Stimulated activated CD8-positive, alpha-beta memory T cell treated with anti-CD3 and anti-CD28 coated beads, Interleukin-15, amount 100 ng/mL, for 48 hours (primary cell): ENCODE results near the gene ILKAP.

Experiments used
- DNase-seq, 2 donors: peaks; one replicate each; pipeline ENCODE4 v3.0.0-alpha.2; 2020; ENCODE audit warnings: low read depth in 2 of 2

ILKAP gene

DNA sequence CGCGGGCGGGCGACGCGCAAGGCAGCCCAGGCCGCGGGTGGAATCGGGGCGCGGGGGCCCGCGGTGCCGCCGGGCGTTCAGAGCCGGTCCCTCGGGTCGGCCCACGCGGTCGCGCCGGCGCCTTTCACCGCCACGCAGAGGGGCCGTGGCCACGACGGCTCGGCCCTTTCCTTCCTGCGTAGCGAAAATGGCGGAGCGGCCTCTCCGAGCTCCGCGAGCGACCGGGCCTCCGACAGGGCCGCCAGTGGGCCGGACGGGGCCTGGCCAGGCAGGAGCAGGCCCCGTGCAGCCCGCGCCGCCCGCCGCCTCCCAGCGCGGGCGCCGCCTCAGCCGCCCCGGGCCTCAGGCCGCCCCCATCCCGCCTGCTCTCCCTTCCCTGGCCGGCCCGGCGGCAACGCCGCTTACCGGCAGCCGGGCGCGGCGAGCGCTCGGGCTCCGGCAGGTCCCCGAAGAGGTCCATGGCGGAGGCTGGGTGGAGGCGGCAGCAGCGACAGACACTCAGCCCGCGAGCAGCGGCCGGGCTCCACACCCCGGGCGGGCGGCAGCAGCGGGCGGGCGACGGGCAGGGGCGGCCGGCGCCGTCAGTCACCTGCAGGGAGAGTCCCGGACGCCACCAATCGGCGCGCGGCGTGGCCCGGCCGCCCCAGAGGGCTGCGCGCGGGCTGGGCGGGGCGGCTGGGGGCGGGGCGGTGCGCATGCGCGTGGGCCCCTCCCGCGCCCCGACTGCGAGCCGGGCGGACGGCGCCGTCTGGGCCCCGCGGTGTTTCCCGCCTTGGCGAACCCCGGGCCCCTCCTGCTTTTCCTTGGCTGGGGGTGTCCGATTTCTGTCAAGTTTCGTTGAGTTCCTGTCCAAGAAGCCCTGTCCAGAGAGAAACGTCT lies at the start of gene ILKAP:
Gene ILKAP, minus strand, starts transcription at position 602 of the 879 bp plus-strand sequence. Its CDS starts 142 bp downstream, at position 460.
- DNase-seq: peak; percentile 85 to 86

DNA sequence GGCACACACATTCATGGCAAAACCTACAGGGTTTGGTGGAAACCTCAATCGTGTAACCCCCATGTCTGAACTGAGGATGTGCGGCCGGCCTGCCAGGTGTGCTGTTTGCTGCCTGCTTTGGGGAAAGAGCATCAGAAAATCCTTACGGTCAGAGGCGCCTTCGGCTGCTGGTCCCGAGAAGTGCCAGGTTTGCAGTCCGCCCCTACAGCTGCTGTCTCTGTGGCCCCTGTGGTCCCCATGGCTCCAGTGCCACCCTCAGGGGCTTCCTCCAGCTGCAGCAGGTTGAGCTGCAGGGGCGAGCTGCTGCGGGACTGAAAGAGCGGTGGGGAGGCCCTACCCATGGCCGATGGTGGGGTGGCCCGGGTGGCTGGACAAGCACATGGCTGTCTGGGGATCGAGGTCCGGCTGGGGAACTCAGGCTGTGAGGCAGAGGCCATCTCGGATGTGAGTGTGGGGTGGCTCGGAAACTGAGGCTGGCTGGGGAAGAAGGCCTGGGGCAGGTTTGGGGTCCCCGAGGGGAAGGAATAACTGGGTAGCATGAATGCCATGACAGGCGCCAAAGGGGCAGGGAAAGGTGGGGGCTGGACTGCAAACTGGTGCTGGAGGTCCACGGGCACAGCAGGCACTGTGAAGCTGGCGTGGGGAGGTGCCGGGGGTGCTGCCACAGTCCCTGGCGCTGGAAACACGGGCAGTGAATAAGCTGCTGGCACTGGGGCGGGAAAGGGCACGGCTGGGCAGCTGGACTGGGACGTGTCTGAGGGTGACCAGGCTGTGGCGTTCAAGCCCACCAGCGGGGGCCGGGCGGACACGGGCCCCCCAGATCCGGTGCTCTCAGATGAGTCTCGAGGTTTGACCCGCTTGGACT lies 49.5 kb upstream of the ILKAP start:
- no peak for DNase-seq

- no peak for DNase-seq
Measured at GRCh38 chr2:238251986-238252385, 48.5 kb upstream of the ILKAP start.

DNA sequence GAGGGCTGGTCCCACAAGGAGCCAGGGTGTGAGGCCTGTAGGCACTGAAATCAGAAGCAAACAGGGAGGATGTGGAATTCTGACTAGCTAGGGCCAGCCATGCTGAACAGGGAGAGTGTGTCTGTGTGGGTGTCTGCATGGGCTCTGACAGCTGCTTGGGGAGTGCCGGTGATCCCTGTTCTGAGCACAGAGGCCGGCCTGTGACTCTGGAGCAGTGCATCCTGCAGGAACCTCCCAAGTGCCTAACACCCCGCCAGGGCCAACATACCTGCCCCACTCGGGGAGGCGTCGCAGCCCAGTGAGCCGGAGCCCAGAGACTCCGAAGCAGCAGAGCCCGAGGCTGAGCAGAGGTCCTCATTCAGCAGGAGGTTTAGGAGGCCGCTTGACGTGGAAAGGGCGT lies 47.8 kb upstream of the ILKAP start:
- DNase-seq: no peak

DNA sequence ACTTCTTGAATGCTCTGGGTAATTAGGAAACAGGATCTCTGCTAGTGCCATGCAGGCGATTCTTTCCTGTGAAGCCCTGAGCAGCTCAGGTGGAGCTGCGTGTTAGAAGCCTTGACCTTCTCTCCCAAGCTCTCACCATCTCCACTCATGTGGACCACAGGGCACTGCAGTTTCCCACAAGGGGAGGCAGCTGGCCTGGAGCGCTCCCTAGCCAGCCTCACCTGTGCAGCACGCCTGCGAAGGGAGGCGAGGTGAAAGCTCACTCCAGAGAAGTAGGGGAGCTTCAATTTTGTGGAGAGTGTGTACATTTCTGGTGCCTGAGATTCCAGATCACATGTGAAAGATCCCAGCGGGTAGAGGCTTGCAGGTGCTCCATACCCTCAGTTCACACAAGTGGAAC lies 47.4 kb upstream of the ILKAP start:
- DNase-seq: no peak

DNA sequence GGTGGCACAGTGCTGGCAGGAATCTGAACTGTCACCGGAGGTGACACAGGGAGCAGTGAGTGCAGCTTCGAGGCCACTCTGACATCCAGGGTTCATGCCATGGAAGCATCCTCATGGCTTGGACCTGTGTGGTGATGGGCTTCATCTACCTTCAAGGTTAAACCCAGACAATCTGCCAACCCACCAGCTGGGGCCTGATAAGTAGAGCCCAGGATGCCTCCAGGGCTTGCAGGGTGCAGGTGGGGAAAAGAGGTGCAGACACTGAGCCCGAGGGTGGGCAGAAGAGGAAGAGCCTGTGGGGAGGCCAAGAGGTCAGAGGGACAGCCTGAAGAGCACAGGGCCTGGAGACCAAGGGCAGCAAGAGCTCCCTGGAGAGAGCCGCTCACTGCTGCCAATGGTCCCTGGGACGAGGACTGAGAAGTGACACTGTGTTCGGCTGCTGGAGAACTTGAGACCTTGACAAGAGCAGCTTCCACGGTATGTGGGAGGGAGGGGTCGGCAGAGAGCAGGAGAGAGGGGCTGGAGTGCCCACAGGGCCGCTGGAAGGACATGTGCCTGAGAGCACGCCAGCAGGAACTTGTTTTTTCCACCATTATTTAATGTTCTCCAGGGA lies 44.5 kb upstream of the ILKAP start:
- DNase-seq: no peak

DNA sequence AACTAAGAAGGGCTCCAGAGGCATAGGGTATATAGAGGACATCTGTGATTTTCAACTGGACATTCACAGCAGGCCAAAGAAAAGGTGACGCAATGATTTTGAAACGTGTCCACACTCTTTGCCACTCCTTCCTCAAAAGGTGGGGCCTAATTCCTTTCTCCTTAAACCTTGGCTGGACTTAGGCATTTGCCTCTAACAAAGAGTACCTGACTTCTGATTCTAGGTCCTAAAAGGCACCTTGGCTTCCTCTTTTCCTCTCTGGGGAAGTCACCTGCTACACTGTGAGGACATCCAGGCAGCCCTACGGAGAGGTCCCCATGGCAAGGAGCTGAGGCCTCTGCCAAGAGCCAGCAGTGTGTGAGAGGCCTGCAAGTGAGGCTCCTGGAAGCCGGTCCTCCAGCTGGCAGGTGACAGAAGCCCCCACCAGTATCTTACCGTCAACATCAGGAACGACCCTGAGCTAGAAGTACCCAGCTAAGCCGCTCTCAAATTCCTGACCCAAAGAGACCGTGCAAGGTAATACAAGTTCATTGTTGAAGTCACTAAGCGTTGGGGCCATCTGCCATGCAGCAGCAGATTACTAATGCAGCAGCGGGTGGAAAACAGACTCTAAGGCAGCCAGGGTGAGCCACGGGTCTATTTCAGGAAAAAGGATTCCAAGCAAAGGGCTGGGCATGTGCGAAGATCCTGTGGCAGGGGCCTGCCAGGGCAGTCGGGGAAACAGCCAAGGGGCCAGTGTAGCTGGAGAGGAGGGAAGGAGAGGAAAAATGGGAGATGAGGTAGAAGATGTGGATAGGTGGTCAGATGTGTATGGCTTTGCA lies 43.7 kb upstream of the ILKAP start:
- DNase-seq: no peak

DNA sequence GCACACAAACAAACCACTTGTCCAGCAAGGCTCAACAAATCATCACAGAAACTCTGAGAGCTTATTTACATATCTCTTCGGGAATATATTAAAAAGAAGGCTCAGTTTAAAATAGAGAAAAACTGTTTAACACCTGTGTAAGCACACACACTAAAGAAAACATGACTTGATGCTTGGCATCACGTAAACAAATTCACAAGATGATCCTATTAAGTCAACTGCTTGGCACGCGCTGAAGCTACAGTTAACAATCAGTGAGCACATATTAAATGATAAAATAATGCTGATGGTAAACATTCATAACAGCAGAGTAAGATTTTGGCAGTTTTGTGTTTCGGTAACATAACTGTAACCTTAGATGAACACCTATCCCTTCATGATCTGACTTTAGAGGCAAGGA lies 40.7 kb upstream of the ILKAP start:
- no peak for DNase-seq

DNA sequence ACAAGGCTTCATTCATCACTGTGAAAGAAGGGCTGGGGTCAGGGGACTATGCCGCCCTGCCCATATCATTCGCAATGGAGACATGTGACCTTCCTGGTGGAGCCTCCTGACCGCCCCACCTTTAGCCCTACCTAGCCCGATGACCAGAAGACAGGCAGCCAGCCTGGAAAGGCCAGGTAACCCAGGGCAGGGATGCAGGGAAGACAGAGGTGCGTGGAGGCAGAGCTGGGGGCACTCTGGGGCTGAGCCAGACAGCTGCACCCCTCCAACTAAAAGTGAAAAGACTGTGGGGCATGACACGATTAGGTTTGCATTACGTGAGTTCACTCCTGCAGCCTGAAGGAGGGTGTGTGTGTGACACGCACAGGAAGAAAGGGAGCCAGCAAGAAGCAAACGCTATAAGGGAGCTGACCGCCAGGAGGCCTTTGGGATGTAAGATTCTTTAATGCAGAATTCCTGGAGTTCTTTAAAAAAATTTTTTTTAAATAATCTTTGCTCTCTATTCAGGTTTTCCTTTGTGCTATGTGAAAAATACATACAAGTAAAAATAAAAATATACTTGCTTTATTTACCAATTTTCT lies 40.1 kb upstream of the ILKAP start:
- DNase-seq: no peak

GRCh38 chr2:238242731-238243495 lies 39.4 kb upstream of the ILKAP start:
- no peak for DNase-seq

DNA sequence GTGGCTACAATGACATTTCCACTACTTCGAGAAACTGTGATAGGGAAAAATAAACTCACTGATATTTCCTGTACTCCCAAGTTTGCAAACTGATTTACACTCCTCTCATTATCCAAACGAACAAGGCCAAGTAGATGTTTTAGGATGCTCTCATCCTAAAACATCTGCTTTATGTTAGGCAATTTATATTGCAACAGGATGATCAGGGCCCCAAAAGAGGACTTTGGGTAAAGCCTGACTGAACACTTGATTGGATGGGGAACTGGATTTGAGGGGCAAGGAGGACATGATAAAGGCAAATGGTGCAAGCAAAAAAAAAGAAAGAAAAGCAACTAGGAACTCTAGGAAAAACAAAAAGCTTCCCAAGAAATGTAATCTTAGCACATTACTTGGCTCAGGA lies 38.5 kb upstream of the ILKAP start:
- DNase-seq: no peak

- no peak for DNase-seq
Measured at GRCh38 chr2:238240757-238241711, 37.5 kb upstream of the ILKAP start.

DNA sequence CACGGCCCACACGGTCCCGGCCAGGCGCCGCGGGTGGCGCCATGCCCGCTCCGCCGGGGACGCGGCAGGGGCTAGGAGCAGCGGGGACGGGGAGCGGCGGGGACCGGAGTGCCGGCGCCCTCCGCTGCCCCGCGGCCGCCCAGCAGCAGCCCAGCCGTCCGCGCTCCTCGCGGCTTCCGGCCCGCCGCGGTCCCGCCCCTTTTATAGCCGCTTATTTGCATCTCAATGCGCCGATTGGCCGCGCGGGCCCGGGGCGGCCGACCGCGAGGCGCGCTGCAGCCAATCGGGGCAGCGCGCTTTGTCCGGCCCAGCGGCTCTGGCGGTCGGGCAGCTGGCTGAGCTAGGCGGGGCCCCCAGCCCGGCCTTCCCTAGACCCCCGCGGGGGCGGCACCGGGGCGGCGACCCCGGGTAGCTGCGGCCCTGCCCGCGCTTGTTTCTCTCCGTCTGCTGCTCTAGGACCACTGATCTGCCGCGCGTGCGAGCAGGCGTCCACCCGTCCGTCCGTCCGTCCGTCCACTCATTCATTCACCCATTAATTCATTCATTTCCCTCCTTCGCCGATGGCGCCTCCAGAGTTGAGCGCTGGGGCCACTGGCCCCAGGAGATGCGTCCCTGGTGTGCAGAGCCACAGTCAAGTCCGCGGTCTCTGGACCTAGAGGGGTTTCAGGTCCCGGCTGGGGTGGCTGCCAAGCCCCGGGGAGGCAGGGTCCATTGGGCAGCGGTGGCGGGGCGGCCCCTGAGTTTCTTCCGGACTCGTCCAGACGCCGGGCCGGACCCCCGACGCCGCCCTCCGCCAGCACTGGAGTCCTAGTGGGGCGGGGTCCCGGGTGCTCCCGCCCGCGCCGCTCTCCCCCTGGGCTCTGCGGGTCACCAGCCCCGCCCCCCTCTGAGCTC lies 36.6 kb upstream of the ILKAP start, which contains the start of gene HES6:
Gene HES6, minus strand, starts transcription at position 176 of the 894 bp plus-strand sequence. Its CDS starts 133 bp downstream, at position 43.
- DNase-seq: peak; percentile 70 to 71

DNA sequence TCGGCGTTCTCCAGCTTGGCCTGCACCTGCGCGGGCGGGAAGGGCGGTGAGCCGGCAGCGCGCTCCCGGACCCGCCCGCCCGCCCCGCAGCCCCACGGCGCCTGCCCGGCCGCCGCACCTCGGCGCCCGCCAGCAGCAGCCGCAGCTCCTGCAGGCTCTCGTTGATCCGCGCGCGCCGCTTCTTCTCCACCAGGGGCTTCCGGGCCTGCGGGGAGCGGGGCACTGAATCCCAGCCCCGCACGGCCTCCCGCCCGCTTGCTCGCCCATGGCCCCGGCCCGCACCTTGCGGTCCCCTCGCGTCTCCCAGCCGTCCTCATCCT lies 36.0 kb upstream of the ILKAP start:
- DNase-seq: no peak

DNA sequence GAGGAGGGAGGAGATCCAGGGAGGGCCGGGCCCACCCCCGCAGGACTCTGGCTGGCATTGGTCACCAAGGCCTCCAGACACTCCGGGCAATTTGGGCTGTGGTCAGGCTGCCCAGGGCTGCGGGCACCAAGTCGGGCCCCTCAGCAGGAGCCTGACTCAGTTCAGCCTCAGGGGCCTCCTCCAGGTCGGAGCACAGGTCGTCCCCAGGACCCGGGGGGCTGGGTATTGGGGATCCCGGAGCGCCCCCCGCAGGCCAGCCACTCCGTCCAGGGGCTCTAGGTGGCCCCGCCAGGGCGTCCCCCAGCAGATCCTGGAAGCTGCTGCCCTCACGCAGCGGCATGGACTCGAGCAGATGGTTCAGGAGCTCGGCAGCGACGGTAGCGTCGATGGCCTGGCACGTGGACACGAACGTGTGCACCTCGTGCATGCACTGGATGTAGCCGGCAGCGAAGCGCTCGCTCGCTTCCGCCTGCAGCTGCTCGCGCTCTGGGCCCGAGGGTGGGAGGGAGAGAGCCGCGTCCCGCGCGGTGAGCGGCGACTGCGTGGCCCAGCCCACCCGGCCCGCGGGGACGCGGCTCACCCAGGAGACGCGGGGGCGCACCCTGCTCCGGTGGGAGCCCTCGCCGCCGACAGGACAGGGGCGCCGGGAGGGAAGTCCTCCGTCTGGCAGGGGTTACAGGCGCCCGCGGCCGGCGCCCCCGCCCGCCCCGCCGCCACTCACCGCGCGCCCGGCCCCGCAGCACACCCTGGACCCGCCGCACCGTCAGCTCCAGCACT lies 35.5 kb upstream of the ILKAP start:
- DNase-seq: no peak

- no peak for DNase-seq
Measured at GRCh38 chr2:238238311-238238765, 34.8 kb upstream of the ILKAP start.

GRCh38 chr2:238237431-238238135 lies 34.1 kb upstream of the ILKAP start:
- no peak for DNase-seq
